ENCODE results near the gene FAM170B.

- TF ChIP-seq CTCF (IDR thresholded peaks at IDR 0.05 in 4 of 5, conservative IDR thresholded peaks at IDR 0.05 in 1 of 5) (no peak), POLR2A (IDR thresholded peaks at IDR 0.05) (no peak)
Measured at GRCh38 chr10:49133706-49134248, at the start of gene FAM170B.

All from gastrocnemius medialis (tissue), 4 donors.